Tibial nerve (tissue), 4 donors: ENCODE data around the gene SEMA5B. TPM values are rescaled to one million over a fixed set of nuclear protein-coding genes. Genes with fewer than 3 reads are reported as not detected.

Experiments used
- DNase-seq, 2 donors: peaks; one replicate each; pipeline ENCODE4 v3.0.0-alpha.2; 2019; ENCODE audit warnings: low spot score in 2 of 2
- H3K27ac ChIP-seq, 4 donors: fragments of 200-600 bp; sonication (generic) in 3 of 4; one replicate each; pipeline ENCODE4 v1.5.1; 2017 to 2019; ENCODE audit warnings: mild to moderate bottlenecking in 1 of 4
- H3K27me3 ChIP-seq, 2 donors: fragments of 200-600 bp; sonication (generic) in 1 of 2; one replicate each; pipeline versions ENCODE4 v1.5.1 to v1.6.0; 2017 to 2019
- H3K36me3 ChIP-seq, 3 donors: fragments of 200-600 bp; sonication (generic); one replicate each; pipeline ENCODE4 v1.5.1; 2018 to 2019
- H3K4me1 ChIP-seq, 4 donors: fragments of 200-600 bp; sonication (generic) in 3 of 4; one replicate each; pipeline ENCODE4 v1.5.1; 2017 to 2019
- H3K4me3 ChIP-seq, 4 donors: fragments of 200-600 bp; sonication (generic) in 3 of 4; one replicate each; pipeline ENCODE4 v1.5.1; 2017 to 2019; ENCODE audit warnings: mild to moderate bottlenecking in 1 of 4, moderate library complexity in 1 of 4
- H3K9me3 ChIP-seq, 4 donors: fragments of 200-600 bp; sonication (generic) in 3 of 4; one replicate each; pipeline ENCODE4 v1.5.1; 2017 to 2019
- CTCF ChIP-seq, 5 experiments: fragments of 200-600 bp in 3 of 5; fragments of 450-650 bp in 2 of 5; sonication (generic) in 3 of 5; IDR thresholded peaks; one replicate each; pipeline ENCODE4 v1.5.1; 2016 to 2019; ENCODE audit warnings: antibody characterized with exemption in 5 of 5, mild to moderate bottlenecking in 3 of 5, moderate library complexity in 2 of 5
- EP300 ChIP-seq, 2 donors: sonication (generic); formaldehyde crosslinking; IDR thresholded peaks; one replicate each; pipeline ENCODE4 v1.6.1; 2017; ENCODE audit warnings: antibody characterized with exemption in 2 of 2, mild to moderate bottlenecking in 1 of 2
- POLR2A ChIP-seq, 2 donors: fragments of 450-650 bp; IDR thresholded peaks; one replicate each; pipeline ENCODE4 v1.6.1; 2017; ENCODE audit warnings: antibody characterized with exemption in 2 of 2, mild to moderate bottlenecking in 2 of 2, moderate library complexity in 2 of 2
- WGBS, 2 donors: methylation state at CpG; one replicate each; pipeline ENCODE4 v1.1.5; 2018; 5-methylcytosine and 5-hydroxymethylcytosine counted together
- total RNA-seq, 4 donors: library from RNA; depleted of rRNA; stranded (reverse); fragments of >200 nt; gene quantifications; one replicate each; pipeline ENCODE4 v1.1.0, GENCODE V29; 2016

SEMA5B gene
- total RNA-seq, 4 donors from 2014 or later: 6.7 to 19.7 (median 13.1) TPM

DNA sequence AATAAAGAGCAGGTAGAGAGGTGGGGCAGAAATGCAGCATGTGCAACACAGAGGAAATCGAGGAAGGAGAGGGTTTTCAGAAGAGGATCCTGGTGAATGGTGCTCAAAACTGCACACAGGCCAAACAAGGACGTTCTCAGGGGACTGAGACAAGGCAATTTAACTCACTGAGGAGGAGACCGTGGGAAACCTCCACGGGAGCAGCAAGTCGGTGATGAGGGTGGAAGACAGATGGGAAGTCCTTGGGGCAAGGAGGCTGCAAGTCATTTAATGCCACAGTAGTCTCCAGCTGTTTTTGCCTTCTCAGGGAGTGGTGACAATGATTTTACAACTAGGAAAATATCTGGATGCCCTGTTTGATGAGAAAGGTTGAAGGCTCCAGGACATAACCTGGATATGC lies 27.8 kb upstream of the SEMA5B start:
- no peaks in the 10 kb centered on the region for H3K27me3 ChIP-seq
- 54 to 56% methylated on average over 5 of the region's 5 CpGs for WGBS, 2 donors

DNA sequence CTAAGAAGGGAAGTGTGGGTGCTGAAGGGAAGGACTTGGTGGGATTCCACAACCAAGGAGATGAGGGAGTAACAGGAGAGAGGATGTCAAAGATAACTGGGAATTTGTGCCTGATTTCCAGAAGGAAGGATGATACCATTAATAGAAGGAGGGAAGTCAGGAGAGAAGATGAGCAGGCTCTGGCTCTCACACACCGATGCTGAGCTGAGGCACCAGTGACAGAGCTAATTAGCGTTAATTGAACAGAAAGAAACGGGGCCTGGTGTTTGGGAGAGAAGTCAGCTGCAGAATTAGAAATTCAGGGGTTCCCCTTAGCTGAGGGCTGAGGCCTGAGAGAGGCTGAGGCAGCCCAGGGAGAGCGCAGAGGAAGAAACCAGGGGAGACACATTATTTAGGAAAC lies 27.4 kb upstream of the SEMA5B start:
- no peak for DNase-seq
- TF ChIP-seq CTCF (IDR thresholded peaks at IDR 0.05) (no peak), EP300 (IDR thresholded peaks at IDR 0.05) (no peak)
- H3K36me3 ChIP-seq: no peaks in the 10 kb centered on the region
- peaks cover 0 to 2% (median 0%) of the 10 kb centered on the region in 4 donors for H3K4me1 ChIP-seq
- no peaks in the 10 kb centered on the region for H3K9me3 ChIP-seq
- 70 to 71% methylated on average over 4 of the region's 4 CpGs for WGBS, 2 donors
- no peak overlapping the region for H3K4me3 ChIP-seq
- no peak overlapping the region for H3K27ac ChIP-seq
- no peaks in the 10 kb centered on the region for H3K27me3 ChIP-seq

More for the DNA sequence above, 27.8 kb upstream of the SEMA5B start:
- no peak for DNase-seq
- TF ChIP-seq CTCF (IDR thresholded peaks at IDR 0.05) (no peak), EP300 (IDR thresholded peaks at IDR 0.05) (no peak), POLR2A (IDR thresholded peaks at IDR 0.05) (no peak)
- Histone ChIP-seq H3K36me3 (no peaks in the 10 kb centered on the region), H3K9me3 (no peaks in the 10 kb centered on the region), H3K27ac (no peak overlapping the region), H3K4me1 (peaks cover 0 to 2% (median 0%) of the 10 kb centered on the region in 4 donors), H3K4me3 (no peak overlapping the region)

DNA sequence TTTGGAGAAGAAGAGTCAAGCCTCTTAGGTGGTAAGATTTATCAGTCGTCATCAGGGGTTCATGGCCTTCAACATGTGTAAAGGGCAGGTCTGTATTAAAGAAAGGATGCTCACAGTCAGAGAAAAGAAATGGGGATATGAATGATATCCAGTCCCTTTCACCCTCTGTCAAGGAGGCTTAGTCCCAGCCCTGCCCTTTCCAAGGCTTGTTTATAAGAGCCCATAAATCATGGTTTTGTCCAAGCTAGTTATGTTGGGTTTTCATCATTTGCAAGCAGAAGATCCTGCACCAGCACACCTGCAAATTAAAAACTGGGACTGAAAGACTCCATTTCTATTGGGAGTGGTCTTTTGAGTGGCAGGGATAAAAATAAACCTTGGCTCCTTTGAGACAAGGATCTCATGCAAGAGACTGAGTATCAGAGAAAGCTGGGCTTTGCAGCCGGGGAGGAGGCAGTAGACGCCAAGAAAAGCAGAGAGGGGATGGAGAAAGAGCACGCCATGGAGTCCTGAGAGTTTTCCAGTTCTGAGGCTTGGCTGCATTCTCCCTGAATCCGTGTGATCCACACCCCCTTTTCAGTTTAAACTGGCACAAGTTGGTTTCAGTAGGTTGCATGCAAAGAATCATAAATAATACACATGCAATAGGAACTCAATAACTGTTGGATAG lies 26.7 kb upstream of the SEMA5B start:
- H3K27me3 ChIP-seq: no peaks in the 10 kb centered on the region
- DNase-seq: no peak
- TF ChIP-seq EP300 (IDR thresholded peaks at IDR 0.05) (no peak), CTCF (IDR thresholded peaks at IDR 0.05) (no peak), POLR2A (IDR thresholded peaks at IDR 0.05) (no peak)
- 42 to 48% methylated on average over 5 of the region's 5 CpGs for WGBS, 2 donors
- H3K36me3 ChIP-seq: no peaks in the 10 kb centered on the region
- H3K9me3 ChIP-seq: no peaks in the 10 kb centered on the region
- peaks cover 0 to 2% (median 0%) of the 10 kb centered on the region in 4 donors for H3K4me1 ChIP-seq
- H3K27ac ChIP-seq: no peak overlapping the region
- H3K4me3 ChIP-seq: no peak overlapping the region

GRCh38 chr3:123053107-123053506 lies 25.5 kb upstream of the SEMA5B start:
- Histone ChIP-seq H3K27ac (no peak overlapping the region), H3K4me1 (peaks cover 0 to 2% (median 0%) of the 10 kb centered on the region in 4 donors), H3K27me3 (no peaks in the 10 kb centered on the region), H3K9me3 (no peaks in the 10 kb centered on the region), H3K36me3 (no peaks in the 10 kb centered on the region), H3K4me3 (no peak overlapping the region)
- no peak for DNase-seq
- 80 to 95% methylated on average over 2 of the region's 2 CpGs for WGBS, 2 donors
- TF ChIP-seq EP300 (IDR thresholded peaks at IDR 0.05) (no peak), POLR2A (IDR thresholded peaks at IDR 0.05) (no peak), CTCF (IDR thresholded peaks at IDR 0.05) (no peak)

DNA sequence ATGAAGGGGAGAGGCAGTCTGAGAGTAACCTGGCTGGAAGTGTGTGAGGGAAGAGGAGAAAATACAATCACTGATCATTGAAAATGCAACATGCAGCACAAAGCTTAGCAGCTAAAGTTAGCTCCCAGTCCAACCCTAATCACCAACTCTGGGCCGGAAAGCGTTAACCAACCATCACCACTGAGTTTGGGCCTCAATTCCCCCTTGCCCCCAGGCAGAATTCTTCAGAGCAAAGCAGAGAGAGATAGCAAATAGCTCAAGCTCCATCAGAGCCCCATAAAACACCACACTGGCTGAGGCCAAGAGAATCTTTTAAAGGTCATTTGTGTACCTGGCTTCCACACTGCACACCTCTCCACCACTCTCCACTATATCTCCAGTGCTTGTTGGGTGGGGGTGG lies 23.1 kb upstream of the SEMA5B start:
- peaks cover 0 to 2% of the 10 kb centered on the region in 2 donors for H3K27me3 ChIP-seq

More for the DNA sequence above, 23.1 kb upstream of the SEMA5B start:
- Histone ChIP-seq H3K9me3 (no peaks in the 10 kb centered on the region), H3K36me3 (no peaks in the 10 kb centered on the region), H3K4me1 (peaks cover 0 to 2% (median 0%) of the 10 kb centered on the region in 4 donors), H3K27ac (no peak overlapping the region), H3K4me3 (no peak overlapping the region)
- TF ChIP-seq CTCF (IDR thresholded peaks at IDR 0.05) (no peak), POLR2A (IDR thresholded peaks at IDR 0.05) (no peak), EP300 (IDR thresholded peaks at IDR 0.05) (no peak)
- no peak for DNase-seq
- 64 to 65% methylated on average over 2 of the region's 2 CpGs for WGBS, 2 donors
